ENCODE measurements around the gene FAM180A. TPM values are rescaled to one million over a fixed set of nuclear protein-coding genes. Genes with fewer than 3 reads are reported as not detected.

FAM180A gene
- total RNA-seq, 2 donors from 2014 or later = 0.45 to 1.1 TPM

GRCh38 chr7:135721198-135721820, 27.3 kb downstream of the FAM180A start:
- TF ChIP-seq CTCF (IDR thresholded peaks at IDR 0.05) = no peak
- no peaks in the 10 kb centered on the region for H3K4me1 ChIP-seq
- H3K36me3 ChIP-seq = no peaks in the 10 kb centered on the region
- H3K4me3 ChIP-seq = no peak overlapping the region
- H3K27me3 ChIP-seq = no peaks in the 10 kb centered on the region
- intact Hi-C loops (cut with DNase I) = no loop called here
- H3K27ac ChIP-seq = no peak overlapping the region
- no peak for DNase-seq
- no peak overlapping the region for H3K9ac ChIP-seq (ENCODE audit: low read depth in 2 of 2, low read length in 2 of 2)
- no peaks in the 10 kb centered on the region for H3K9me3 ChIP-seq

DNA sequence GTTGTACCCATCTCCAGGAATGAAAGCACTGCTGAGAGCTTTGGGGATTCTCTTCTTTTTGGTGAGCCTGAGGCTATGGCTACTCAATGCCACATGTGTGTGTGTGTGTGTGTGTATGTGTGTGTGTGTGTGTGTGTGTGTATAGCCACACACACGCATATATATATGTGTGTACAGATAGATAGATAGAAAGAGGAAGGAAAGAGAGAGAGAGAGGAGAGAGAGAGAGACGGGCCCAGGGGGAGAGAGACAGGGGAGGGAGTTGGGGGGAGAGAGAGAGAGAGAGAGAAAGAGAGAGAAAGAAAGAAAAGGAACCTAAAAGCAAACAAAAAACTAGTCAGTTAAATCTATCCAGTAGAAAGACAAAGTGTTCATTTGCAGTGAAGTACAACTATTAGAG, 28.9 kb downstream of the FAM180A start:
- Histone ChIP-seq H3K4me3 (no peak overlapping the region), H3K27ac (no peak overlapping the region), H3K9me3 (no peaks in the 10 kb centered on the region), H3K27me3 (no peaks in the 10 kb centered on the region), H3K36me3 (no peaks in the 10 kb centered on the region), H3K4me1 (no peaks in the 10 kb centered on the region), H3K9ac (ENCODE audit: low read depth in 2 of 2, low read length in 2 of 2) (no peak overlapping the region)
- no peak for TF ChIP-seq CTCF (IDR thresholded peaks at IDR 0.05)
- intact Hi-C loops (cut with DNase I) = no loop called here
- DNase-seq = no peak

DNA sequence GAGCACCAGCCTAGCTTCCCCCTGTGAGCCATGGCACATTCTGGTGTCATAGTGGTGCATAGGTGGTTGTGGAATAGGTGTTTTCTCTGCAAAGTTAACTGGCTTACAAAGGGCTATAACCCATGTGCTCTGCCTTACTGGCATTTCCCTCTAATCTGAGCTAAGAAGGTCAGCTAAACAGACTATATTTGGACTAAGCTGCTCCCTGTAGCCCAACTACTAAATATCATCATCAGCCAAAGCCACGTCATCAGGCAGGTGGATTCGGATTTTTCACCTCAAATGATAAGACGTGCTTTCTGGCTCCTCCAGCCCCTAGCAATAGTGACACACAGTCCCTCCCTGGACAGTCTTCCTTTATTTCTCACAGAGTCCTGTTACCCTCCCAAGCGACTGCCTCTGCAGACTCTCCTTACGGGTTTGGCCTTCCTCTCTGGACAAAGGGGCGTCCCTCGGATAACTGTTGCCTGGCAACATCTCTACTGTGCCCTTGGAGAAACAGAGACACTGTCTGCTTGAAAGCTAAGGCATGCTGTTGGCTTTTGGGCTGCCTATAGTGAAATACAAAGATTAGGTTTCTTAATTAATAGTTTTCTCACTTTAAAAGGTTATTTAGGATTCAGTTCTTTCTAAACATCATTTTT, 29.7 kb downstream of the FAM180A start:
- Histone ChIP-seq H3K27me3 (no peaks in the 10 kb centered on the region), H3K4me3 (no peak overlapping the region), H3K4me1 (no peaks in the 10 kb centered on the region), H3K36me3 (no peaks in the 10 kb centered on the region), H3K9me3 (no peaks in the 10 kb centered on the region), H3K27ac (no peak overlapping the region), H3K9ac (ENCODE audit: low read depth in 2 of 2, low read length in 2 of 2) (no peak overlapping the region)
- intact Hi-C loops (cut with DNase I) = no loop called here
- DNase-seq = no peak
- TF ChIP-seq CTCF (IDR thresholded peaks at IDR 0.05) = no peak

DNA sequence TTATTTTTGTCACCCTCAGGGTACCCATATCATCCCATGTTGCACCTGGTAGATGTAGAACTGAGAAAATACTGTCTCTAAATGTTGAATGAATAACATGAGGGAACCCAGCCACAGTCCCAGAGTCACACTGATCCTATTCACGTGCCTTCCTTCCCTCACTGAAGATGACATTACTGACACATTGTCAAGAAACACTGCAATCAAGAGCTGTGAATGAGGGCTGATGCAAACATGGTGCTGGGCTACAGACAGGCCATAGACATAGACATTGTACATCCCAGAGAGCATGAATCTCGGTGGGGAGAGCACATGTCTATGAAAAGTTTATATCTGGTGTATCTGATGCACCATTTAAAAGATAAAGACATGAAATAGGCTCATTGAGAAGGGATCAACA, 30.4 kb downstream of the FAM180A start:
- no peak overlapping the region for H3K9ac ChIP-seq (ENCODE audit: low read depth in 2 of 2, low read length in 2 of 2)
- no peaks in the 10 kb centered on the region for H3K36me3 ChIP-seq
- TF ChIP-seq CTCF (IDR thresholded peaks at IDR 0.05) = no peak
- no peak overlapping the region for H3K27ac ChIP-seq
- H3K27me3 ChIP-seq = no peaks in the 10 kb centered on the region
- no peaks in the 10 kb centered on the region for H3K4me1 ChIP-seq
- H3K9me3 ChIP-seq = no peaks in the 10 kb centered on the region
- H3K4me3 ChIP-seq = no peak overlapping the region
- DNase-seq = no peak
- intact Hi-C loops (cut with DNase I) = no loop called here

DNA sequence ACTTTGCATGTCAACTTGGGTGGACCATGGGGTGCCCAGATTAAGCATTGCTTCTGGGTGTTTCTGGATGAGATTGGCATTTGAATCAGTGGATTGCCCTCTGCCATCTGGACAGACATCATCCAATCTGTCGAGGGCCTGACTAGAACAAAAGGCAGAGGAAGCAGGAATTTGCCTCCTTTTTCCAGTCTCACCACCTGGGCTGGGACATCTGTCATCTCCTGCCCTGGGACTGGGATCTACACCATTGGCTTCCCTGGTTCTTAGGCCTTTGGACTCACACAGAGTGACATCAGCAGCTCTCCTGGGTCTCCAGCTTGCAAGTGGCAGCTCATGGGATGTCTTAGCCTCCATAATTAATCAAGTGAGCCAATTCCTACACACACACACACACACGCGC, 30.9 kb downstream of the FAM180A start:
- H3K36me3 ChIP-seq = no peaks in the 10 kb centered on the region
- DNase-seq = no peak
- intact Hi-C loops (cut with DNase I) = no loop called here

More for the DNA sequence above, 30.9 kb downstream of the FAM180A start:
- TF ChIP-seq CTCF (IDR thresholded peaks at IDR 0.05) = no peak
- H3K27ac ChIP-seq = no peak overlapping the region
- no peaks in the 10 kb centered on the region for H3K27me3 ChIP-seq
- no peak overlapping the region for H3K9ac ChIP-seq (ENCODE audit: low read depth in 2 of 2, low read length in 2 of 2)
- H3K4me1 ChIP-seq = no peaks in the 10 kb centered on the region
- no peaks in the 10 kb centered on the region for H3K9me3 ChIP-seq
- no peak overlapping the region for H3K4me3 ChIP-seq
